Measurements from ENCODE around the gene RIN2. TPM values are rescaled to one million over a fixed set of nuclear protein-coding genes. Genes with fewer than 3 reads are reported as not detected.

RIN2 gene
- total RNA-seq, 4 donors from 2014 or later, result 65.2 to 181 (median 149) TPM

- H3K4me1 ChIP-seq, result peaks cover 0 to 15% (median 0%) of the 10 kb centered on the region in 4 donors
Observed at GRCh38 chr20:19789446-19789845, 31.4 kb downstream of the RIN2 start.

DNA sequence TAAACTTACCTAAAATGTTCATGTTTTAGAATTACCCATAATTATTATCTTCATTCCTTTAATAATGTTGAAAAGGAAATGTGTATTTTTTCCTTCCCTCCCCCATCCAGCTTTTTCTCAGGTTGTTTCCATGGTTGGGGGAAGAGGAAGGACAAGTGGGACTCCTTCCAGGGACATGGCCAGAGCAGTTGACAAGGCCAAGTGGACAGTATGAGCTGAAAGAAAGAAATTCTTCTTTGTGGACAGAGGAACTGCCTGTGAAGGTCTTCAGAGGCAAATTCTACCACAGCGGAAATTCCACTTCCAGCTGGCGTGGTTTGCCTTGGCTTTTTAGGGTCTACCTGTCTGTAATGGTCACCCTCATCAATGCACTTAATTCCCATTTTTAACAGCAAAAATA, 33.8 kb downstream of the RIN2 start:
- Histone ChIP-seq H3K9me3 (no peaks in the 10 kb centered on the region), H3K27me3 (no peaks in the 10 kb centered on the region), H3K27ac (no peak overlapping the region), H3K4me3 (no peak overlapping the region), H3K4me1 (no peaks in the 10 kb centered on the region), H3K36me3 (no peaks in the 10 kb centered on the region)
- no peak for TF ChIP-seq CTCF (IDR thresholded peaks at IDR 0.05)
- no peak for DNase-seq

More at GRCh38 chr20:19789446-19789845, 31.4 kb downstream of the RIN2 start:
- no peak for DNase-seq
- Histone ChIP-seq H3K9me3 (no peaks in the 10 kb centered on the region), H3K27me3 (no peaks in the 10 kb centered on the region), H3K27ac (no peak overlapping the region), H3K36me3 (no peaks in the 10 kb centered on the region), H3K4me3 (no peak overlapping the region)
- TF ChIP-seq CTCF (IDR thresholded peaks at IDR 0.05) (no peak), POLR2A (IDR thresholded peaks at IDR 0.05) (no peak)

DNA sequence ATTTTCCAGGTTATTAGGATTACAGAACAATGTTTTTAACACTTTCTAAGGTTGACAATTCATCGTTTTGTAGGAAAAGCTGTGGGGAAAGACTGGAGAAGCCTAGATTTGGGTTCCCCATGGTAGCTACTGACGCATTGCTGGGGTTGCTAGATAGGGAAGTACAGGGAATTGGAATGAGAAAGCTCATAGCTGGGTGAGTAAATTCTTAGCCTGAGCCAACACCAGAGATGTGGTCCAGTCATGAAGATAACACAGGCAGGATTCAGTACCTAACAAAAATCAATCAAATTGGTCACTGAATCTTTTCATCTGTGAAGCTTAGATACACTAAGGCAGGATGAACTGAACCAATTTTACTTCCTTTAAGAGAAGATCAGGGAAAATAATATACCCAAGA, 35.7 kb downstream of the RIN2 start:
- no peaks in the 10 kb centered on the region for H3K4me1 ChIP-seq
- DNase-seq, result no peak
- TF ChIP-seq POLR2A (IDR thresholded peaks at IDR 0.05), result no peak
- TF ChIP-seq CTCF (IDR thresholded peaks at IDR 0.05), result no peak
- H3K9me3 ChIP-seq, result no peaks in the 10 kb centered on the region
- H3K36me3 ChIP-seq, result no peaks in the 10 kb centered on the region
- no peak overlapping the region for H3K27ac ChIP-seq
- no peak overlapping the region for H3K4me3 ChIP-seq
- no peaks in the 10 kb centered on the region for H3K27me3 ChIP-seq

- DNase-seq, result no peak
- TF ChIP-seq POLR2A (IDR thresholded peaks at IDR 0.05) (no peak), CTCF (IDR thresholded peaks at IDR 0.05) (no peak)
- Histone ChIP-seq H3K9me3 (no peaks in the 10 kb centered on the region), H3K4me3 (no peak overlapping the region), H3K36me3 (peaks cover 0 to 3% (median 0%) of the 10 kb centered on the region in 3 donors), H3K27me3 (no peaks in the 10 kb centered on the region), H3K27ac (no peak overlapping the region), H3K4me1 (no peaks in the 10 kb centered on the region)
Observed at GRCh38 chr20:19794941-19795340, 36.9 kb downstream of the RIN2 start.

DNA sequence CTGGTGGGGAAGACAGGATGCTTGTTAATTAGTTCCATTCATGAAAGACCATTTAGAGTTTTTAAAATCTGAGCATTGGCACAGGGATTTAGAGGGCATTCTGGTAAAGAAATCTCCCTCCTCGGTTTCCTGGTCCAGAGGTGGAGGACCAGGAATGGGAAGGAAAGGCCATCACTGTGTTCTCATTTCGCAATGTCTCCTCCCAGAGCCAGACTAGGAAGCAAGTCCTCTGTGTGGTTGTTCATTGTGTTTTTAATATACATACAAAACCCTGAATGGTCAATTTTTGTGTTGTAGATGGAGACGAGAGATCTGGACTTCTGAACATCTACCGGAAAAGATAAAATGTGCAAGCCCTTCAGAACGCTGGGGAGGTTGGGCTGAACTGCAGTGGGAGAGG, 41.3 kb downstream of the RIN2 start:
- H3K4me3 ChIP-seq, result no peak overlapping the region
- no peak overlapping the region for H3K27ac ChIP-seq
- no peaks in the 10 kb centered on the region for H3K4me1 ChIP-seq
- no peaks in the 10 kb centered on the region for H3K27me3 ChIP-seq
- no peaks in the 10 kb centered on the region for H3K9me3 ChIP-seq
- TF ChIP-seq POLR2A (IDR thresholded peaks at IDR 0.05), result no peak
- TF ChIP-seq CTCF (IDR thresholded peaks at IDR 0.05), result no peak
- H3K36me3 ChIP-seq, result peaks cover 0 to 23% (median 0%) of the 10 kb centered on the region in 3 donors
- DNase-seq, result no peak

DNA sequence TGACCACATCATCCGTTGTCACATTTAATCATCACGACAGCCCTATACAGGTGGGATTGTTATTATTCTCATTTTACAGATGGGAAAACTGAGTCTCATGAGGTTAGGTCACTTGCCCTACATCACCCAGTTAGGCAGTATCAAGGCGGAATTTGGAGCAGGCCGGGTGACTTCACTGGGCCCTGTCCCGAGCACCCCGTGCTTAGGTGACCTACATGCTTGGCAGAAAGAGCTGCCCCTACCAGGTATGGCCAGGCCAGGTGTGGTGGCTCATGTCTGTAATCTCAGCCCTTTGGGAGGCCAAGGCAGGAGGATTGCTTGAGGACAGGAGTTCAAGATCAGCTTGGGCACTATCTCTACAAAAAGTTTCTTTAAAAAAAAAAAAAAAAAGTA, 44.0 kb downstream of the RIN2 start:
- Histone ChIP-seq H3K4me1 (peaks cover 0 to 9% (median 0%) of the 10 kb centered on the region in 4 donors), H3K36me3 (peaks cover 0 to 23% (median 0%) of the 10 kb centered on the region in 3 donors), H3K9me3 (no peaks in the 10 kb centered on the region), H3K27ac (peak overlapping the region in 1 of 4 donors; percentile 57), H3K4me3 (no peak overlapping the region), H3K27me3 (no peaks in the 10 kb centered on the region)
- TF ChIP-seq POLR2A (IDR thresholded peaks at IDR 0.05), result no peak
- no peak for TF ChIP-seq CTCF (IDR thresholded peaks at IDR 0.05)
- DNase-seq, result no peak

Data from Peyer's patch (tissue), 4 donors.